A673 (cell line): ENCODE data around the gene CALCR.

Experiments used
- EZH2 ChIP-seq: fragments of 200-600 bp; sonication (generic); IDR thresholded peaks from 2 replicates; pipeline ENCODE4 v1.6.1; 2017; ENCODE audit warnings: borderline replicate concordance, low read depth, mild to moderate bottlenecking, mixed read lengths, antibody characterized with exemption, low read length; ENCODE audit not compliant: poor library complexity, severe bottlenecking
- TF ChIP-seq, protein P1 (sequence below): fragments of 300-800, 200-600 bp; sonication (generic); conservative IDR thresholded peaks from 2 replicates; pipeline ENCODE4 v1.5.1; 2017; ENCODE audit warnings: low read depth, mild to moderate bottlenecking, antibody characterized with exemption, low read length, moderate library complexity, mixed read lengths

- TF ChIP-seq, protein P1, sequence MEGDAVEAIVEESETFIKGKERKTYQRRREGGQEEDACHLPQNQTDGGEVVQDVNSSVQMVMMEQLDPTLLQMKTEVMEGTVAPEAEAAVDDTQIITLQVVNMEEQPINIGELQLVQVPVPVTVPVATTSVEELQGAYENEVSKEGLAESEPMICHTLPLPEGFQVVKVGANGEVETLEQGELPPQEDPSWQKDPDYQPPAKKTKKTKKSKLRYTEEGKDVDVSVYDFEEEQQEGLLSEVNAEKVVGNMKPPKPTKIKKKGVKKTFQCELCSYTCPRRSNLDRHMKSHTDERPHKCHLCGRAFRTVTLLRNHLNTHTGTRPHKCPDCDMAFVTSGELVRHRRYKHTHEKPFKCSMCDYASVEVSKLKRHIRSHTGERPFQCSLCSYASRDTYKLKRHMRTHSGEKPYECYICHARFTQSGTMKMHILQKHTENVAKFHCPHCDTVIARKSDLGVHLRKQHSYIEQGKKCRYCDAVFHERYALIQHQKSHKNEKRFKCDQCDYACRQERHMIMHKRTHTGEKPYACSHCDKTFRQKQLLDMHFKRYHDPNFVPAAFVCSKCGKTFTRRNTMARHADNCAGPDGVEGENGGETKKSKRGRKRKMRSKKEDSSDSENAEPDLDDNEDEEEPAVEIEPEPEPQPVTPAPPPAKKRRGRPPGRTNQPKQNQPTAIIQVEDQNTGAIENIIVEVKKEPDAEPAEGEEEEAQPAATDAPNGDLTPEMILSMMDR, result no peak
- no peak for TF ChIP-seq EZH2
Observed at GRCh38 chr7:93463764-93464163, 110.8 kb downstream of the CALCR start.
